C4-2B (cell line): ENCODE measurements around the gene FLNC.

Experiments
- CTCF ChIP-seq: fragments of 450-650 bp; conservative IDR thresholded peaks from 2 replicates; pipeline ENCODE4 v1.5.1; 2017; ENCODE audit warnings: mild to moderate bottlenecking
- ZFX ChIP-seq: fragments of 450-650 bp; IDR thresholded peaks from 2 replicates; pipeline ENCODE4 v1.6.1; 2017

DNA sequence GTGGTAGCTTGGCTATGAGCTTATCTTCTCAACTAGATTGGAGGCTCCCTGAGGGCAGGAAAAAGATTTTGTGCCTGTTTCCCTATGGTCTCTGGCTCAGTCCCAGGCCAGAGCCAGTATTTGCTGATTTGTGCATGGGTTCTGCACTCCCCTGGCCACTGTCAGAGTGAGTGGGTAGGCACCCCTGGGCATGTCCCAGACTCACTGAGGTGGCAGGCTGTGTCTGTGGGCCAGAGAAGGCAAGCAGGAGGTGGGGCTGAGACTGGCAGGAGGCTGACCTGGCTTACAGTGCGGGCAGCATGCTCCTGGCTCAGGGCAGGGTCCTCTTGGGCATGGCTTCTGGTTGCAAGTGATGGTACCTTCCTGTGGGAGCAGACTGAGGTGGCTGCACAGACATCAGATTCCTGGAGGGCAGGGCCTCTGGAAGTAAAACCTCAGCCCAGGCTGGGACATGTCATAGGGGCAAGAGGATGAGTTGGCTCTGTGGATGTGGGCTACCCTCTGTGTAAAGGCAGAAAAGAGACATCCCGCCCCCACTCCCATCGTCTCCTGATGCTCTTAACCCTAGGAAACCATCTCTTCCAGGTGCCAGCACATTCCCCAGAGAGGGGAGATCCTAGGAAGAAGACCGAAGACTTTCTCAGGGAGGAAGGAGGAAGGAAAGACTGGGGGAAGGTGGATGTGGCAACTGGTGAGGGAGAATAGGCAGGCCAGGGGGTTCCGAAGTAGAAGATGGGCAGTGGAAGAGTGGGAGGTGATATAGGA is 76.0 kb downstream of the FLNC start:
- TF ChIP-seq CTCF (no peak), ZFX (no peak)
